NCI-H82 treated with DMSO at 0.1 percent for 48 hours (cell line): ENCODE results near the gene VPS13D.
"Not testable (repeated sequence)": the region's sequence is repeated elsewhere in the genome, so short reads cannot be mapped to it uniquely, and the experiment has no call there.

ENCODE experiments used
- DNase-seq: peaks from one replicate; lab custom pipeline; 2025; ENCODE audit not compliant: unreplicated experiment; lab: John Stamatoyannopoulos, UW

Gene VPS13D

GRCh38 chr1:12511516-12512468, 282.0 kb downstream of the VPS13D start:
- DNase-seq: no peak

GRCh38 chr1:12513181-12513580, 283.4 kb downstream of the VPS13D start:
- no peak for DNase-seq

- no peak for DNase-seq
Measured at GRCh38 chr1:12514590-12514989, 284.8 kb downstream of the VPS13D start.

GRCh38 chr1:12515234-12515633, 285.4 kb downstream of the VPS13D start:
- no peak for DNase-seq

GRCh38 chr1:12516741-12517140, 286.9 kb downstream of the VPS13D start:
- no peak for DNase-seq

- DNase-seq: no peak
Measured at GRCh38 chr1:12518931-12519692, 289.3 kb downstream of the VPS13D start.

GRCh38 chr1:12519693-12520364, 290.0 kb downstream of the VPS13D start:
- DNase-seq: no peak

GRCh38 chr1:12521096-12521495, 291.3 kb downstream of the VPS13D start:
- no peak for DNase-seq

- DNase-seq: not testable (repeated sequence)
Measured at GRCh38 chr1:12522780-12523179, 292.9 kb downstream of the VPS13D start.

- no peak for DNase-seq
Measured at GRCh38 chr1:12524266-12524665, 294.4 kb downstream of the VPS13D start.

GRCh38 chr1:12525311-12526181, 295.7 kb downstream of the VPS13D start:
- DNase-seq: no peak

GRCh38 chr1:12527564-12527963, 297.7 kb downstream of the VPS13D start:
- DNase-seq: no peak

GRCh38 chr1:12528021-12528852, 298.4 kb downstream of the VPS13D start:
- no peak for DNase-seq

- no peak for DNase-seq
Measured at GRCh38 chr1:12529640-12530174, 299.9 kb downstream of the VPS13D start.

- DNase-seq: no peak
Measured at GRCh38 chr1:12530462-12531178, 300.8 kb downstream of the VPS13D start.

GRCh38 chr1:12531179-12531499, 301.3 kb downstream of the VPS13D start:
- DNase-seq: no peak

- DNase-seq: no peak
Measured at GRCh38 chr1:12532405-12533315, 302.8 kb downstream of the VPS13D start.
